BE2C (cell line): ENCODE data around the gene MADD.
A peak's percentile ranks its signal among the peaks of the same experiment; 100 is the strongest.

Experiments
- DNase-seq: peaks from one replicate; pipeline ENCODE4 v3.0.0-alpha.2; 2020
- H3K27me3 ChIP-seq: fragments of 250-450 bp; sonication (Bioruptor Pico); 2 replicates; pipeline ENCODE4 v1.5.1; 2020; ENCODE audit warnings: mild to moderate bottlenecking
- H3K36me3 ChIP-seq: fragments of 250-450 bp; sonication (Bioruptor Pico); 2 replicates; pipeline ENCODE4 v1.5.1; 2020; ENCODE audit warnings: mild to moderate bottlenecking
- H3K4me1 ChIP-seq: fragments of 250-450 bp; sonication (Bioruptor Pico); 2 replicates; pipeline ENCODE4 v1.5.1; 2020
- H3K4me3 ChIP-seq: 2 replicates; pipeline ENCODE4 v1.5.1; 2011; ENCODE audit warnings: low read depth, low read length
- H3K9me3 ChIP-seq: fragments of 250-450 bp; sonication (Bioruptor Pico); 2 replicates; pipeline ENCODE4 v1.5.1; 2020
- TF ChIP-seq, protein P1 (sequence below): IDR thresholded peaks from 2 replicates; pipeline ENCODE4 v1.5.1; 2012; ENCODE audit warnings: mild to moderate bottlenecking, low read depth, low read length

MADD gene

DNA sequence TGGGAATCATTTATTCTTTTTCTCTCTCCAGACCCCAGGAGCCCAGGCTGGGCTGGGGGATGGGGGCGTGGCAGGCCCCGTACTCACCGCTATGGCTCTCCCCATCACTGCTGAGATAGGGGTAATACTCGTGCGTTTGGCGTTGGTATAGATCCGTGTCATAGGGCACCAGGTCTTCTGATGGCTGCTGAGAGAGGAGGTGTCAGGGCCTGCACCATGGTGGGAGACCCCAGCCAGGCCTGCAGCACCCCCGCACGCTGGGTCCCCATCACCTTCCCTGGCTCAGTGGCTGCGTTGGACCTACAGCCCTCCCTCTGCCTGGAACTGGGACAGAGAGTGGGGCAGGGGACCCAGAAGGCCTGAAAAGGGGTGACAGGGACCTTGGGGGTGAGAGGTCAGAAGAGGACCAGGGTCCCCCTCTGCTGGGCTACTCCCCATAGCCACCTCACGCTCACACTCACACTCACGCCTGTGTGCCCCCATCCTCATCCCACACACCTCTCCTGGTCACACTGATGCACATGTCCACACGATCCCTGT lies 105.7 kb downstream of the MADD start:
- no peaks in the 10 kb centered on the region for H3K36me3 ChIP-seq
- H3K4me3 ChIP-seq: no peak overlapping the region
- no peaks in the 10 kb centered on the region for H3K4me1 ChIP-seq
- H3K27me3 ChIP-seq: no peaks in the 10 kb centered on the region
- no peaks in the 10 kb centered on the region for H3K9me3 ChIP-seq
- DNase-seq: no peak
- TF ChIP-seq, protein P1, sequence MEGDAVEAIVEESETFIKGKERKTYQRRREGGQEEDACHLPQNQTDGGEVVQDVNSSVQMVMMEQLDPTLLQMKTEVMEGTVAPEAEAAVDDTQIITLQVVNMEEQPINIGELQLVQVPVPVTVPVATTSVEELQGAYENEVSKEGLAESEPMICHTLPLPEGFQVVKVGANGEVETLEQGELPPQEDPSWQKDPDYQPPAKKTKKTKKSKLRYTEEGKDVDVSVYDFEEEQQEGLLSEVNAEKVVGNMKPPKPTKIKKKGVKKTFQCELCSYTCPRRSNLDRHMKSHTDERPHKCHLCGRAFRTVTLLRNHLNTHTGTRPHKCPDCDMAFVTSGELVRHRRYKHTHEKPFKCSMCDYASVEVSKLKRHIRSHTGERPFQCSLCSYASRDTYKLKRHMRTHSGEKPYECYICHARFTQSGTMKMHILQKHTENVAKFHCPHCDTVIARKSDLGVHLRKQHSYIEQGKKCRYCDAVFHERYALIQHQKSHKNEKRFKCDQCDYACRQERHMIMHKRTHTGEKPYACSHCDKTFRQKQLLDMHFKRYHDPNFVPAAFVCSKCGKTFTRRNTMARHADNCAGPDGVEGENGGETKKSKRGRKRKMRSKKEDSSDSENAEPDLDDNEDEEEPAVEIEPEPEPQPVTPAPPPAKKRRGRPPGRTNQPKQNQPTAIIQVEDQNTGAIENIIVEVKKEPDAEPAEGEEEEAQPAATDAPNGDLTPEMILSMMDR: no peak

DNA sequence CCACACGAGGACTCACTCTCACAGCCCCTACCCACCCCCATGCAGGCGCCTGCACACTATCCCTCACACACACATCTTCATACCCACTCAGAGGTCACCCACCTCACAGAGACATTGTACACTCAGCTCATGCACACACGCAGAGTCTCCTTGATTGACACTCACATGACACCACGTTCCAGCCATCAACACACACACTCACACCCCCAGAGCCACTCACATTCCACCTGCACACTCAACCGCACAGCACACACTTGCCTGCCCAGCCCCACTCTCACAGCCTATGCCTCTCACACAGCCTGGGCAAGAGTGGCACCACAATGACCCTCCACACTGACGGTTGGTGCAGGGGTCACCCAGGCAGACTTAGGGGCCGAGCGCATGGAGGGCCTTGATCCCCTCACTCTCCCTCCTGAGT lies 106.2 kb downstream of the MADD start:
- no peaks in the 10 kb centered on the region for H3K36me3 ChIP-seq
- TF ChIP-seq, protein P1: no peak
- no peak overlapping the region for H3K4me3 ChIP-seq
- H3K9me3 ChIP-seq: no peaks in the 10 kb centered on the region
- no peaks in the 10 kb centered on the region for H3K27me3 ChIP-seq
- no peak for DNase-seq
- no peaks in the 10 kb centered on the region for H3K4me1 ChIP-seq

- DNase-seq: no peak
- TF ChIP-seq, protein P1: no peak
- no peaks in the 10 kb centered on the region for H3K27me3 ChIP-seq
- no peak overlapping the region for H3K4me3 ChIP-seq
- no peaks in the 10 kb centered on the region for H3K9me3 ChIP-seq
- H3K36me3 ChIP-seq: no peaks in the 10 kb centered on the region
- no peaks in the 10 kb centered on the region for H3K4me1 ChIP-seq
Observed at GRCh38 chr11:47376525-47377371, 106.8 kb downstream of the MADD start.

GRCh38 chr11:47377571-47378009 lies 107.7 kb downstream of the MADD start:
- Histone ChIP-seq H3K27me3 (no peaks in the 10 kb centered on the region), H3K9me3 (no peaks in the 10 kb centered on the region), H3K4me1 (no peaks in the 10 kb centered on the region), H3K36me3 (no peaks in the 10 kb centered on the region), H3K4me3 (no peak overlapping the region)
- DNase-seq: no peak
- TF ChIP-seq, protein P1: no peak

DNA sequence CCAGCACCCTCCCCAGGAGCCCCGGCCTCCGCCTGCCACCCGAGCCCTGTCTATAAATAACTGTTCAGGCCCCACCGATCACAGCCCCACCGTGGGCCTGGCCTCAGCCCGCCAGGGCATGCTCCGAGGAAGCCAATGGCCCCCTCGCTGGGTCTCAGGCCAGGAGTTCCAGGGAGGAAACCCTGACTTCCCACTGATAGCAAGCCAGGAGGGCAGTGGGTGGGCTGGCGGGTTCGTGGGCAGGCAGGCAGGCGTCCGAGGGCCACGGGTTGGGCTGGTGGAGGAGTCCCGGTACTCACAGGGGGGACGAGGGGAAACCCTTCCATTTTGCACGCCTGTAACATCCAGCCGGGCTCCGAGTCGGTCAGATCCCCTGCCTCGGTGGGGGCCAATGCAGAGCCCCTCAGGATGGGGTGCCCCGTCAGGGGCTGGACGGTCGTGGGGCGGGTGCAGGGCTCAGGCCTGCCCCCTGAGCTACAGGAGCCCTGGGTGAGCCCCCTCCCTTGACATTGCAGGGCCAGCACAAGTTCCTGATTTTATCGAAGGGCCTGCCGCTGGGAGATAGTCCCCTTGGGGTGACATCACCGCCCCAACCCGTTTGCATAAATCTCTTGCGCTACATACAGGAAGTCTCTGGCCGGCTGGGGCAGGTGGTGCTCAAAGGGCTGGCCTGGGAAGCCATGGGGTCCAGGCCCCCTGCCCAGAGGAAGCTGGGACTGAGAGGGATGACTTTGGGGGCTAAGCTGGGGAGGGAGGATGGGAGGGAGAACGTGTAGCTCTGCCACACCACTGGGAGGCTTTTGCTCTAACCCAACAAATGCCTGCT lies 108.3 kb downstream of the MADD start, which contains the start of gene SPI1:
Gene SPI1, minus strand, starts transcription at position 538 of the 826 bp plus-strand sequence. Its CDS starts 194 bp downstream, at position 344.
- no peaks in the 10 kb centered on the region for H3K27me3 ChIP-seq
- H3K4me3 ChIP-seq: no peak within 1 kb of the TSS
- DNase-seq: peak; percentile 23
- H3K36me3 ChIP-seq: no peaks in the 10 kb centered on the region
- H3K4me1 ChIP-seq: no peaks in the 10 kb centered on the region
- TF ChIP-seq, protein P1: no peak
- no peaks in the 10 kb centered on the region for H3K9me3 ChIP-seq
